Fibroblast of skin of right biceps (primary cell): ENCODE data around the gene NHLH1.

Experiments
- DNase-seq: peaks from one replicate; pipeline ENCODE4 v3.0.0-alpha.2; 2013

NHLH1 gene

GRCh38 chr1:160413716-160414115 is 46.8 kb downstream of the NHLH1 start:
- DNase-seq = no peak

DNA sequence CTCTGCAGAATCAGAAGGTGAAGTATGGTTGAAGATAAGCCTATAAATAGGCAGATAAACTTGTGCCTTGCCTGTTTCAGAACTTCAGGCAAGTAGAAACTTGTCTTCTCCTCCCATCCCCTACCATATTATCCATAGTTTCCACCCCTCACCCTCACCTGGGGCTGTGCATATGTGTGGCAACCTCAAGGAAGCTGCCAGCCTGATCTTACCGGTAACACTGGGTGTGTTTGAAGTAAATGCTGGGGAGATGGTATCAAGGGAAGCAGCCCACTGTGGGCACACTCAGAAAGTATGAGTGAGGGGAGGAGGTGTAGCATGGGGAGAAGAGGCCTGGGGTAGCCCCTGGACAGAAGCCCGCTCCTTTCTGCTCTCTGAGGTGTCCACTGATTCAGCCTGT is 48.0 kb downstream of the NHLH1 start:
- no peak for DNase-seq

DNA sequence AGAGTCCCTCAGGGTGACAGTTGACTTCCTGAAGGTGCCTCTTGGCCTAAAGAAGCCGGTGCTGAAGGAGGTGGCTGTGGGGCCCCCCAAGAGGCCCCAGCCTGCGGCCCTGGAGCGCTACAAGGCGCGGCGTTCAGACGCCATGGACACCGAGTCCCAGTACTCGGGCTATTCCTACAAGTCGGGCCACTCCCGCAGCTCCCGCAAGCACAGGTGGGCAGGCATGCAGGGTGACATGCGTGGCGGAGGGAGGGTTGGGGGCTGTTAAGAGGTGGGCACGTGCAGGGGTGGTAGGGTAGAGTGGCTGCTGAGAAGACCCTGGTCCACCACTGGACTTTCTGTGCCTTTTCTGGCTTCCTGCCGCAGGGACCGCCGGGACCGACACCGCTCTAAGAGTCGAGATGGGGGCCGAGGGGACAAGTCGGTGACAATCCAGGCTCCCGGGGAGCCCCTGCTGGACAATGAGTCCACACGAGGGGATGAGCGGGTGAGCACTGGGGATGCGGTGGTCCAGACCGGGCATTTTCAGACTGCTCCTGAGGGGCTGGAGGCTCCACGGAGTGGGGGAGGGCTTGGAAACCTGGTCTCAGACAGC is 48.9 kb downstream of the NHLH1 start:
- no peak for DNase-seq

DNA sequence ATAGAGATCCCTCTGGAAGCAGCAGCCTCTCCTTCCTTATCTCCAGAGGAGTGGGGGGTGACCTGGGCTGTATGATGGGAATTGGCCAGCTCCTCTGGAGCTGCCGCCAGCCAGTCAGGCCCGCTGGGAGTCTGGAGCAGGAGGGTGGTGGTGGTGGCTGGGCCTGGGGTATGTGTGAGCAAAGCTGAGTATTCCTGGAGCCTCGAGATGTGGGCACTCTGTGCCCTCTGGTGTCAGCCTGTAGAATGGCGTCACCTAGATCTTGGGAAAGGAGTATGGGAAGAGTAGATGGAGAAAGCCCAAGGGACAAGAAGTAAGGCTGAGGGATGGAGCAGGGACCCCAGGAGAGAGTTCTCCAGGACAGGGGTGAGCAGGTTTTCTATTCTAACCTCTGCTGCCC is 49.5 kb downstream of the NHLH1 start:
- DNase-seq = peak; percentile 46

- DNase-seq = no peak
Measured at GRCh38 chr1:160418483-160418882, 51.6 kb downstream of the NHLH1 start.

GRCh38 chr1:160419150-160419837 is 52.4 kb downstream of the NHLH1 start:
- no peak for DNase-seq

- DNase-seq = no peak
Measured at GRCh38 chr1:160419838-160420169, 52.9 kb downstream of the NHLH1 start.

- no peak for DNase-seq
Measured at GRCh38 chr1:160420881-160421842, 54.3 kb downstream of the NHLH1 start.

DNA sequence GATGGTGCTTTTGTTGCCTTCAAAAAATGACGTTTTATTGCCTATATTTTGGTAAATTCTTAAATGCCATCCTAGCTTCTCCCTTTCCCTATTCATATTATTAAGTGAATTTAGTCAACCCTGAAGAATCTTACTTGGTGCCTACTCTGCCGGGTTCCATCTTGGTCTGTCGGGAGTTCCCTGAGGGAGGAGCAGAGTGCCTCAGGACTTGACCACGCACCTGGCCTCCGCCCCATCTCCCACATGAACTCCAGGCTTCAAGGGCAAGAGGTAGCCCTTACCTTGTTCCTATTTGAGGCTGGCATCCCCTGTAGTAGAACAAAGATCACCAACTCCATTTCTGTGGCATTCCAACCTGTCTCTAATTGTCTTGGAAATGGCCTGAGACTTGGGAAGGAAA is 55.0 kb downstream of the NHLH1 start:
- no peak for DNase-seq
